ENCODE results near the gene IER5L.

GRCh38 chr9:129171993-129172751 lies 5.9 kb downstream of the IER5L start:
- TF ChIP-seq CTCF (IDR thresholded peaks at IDR 0.05; ENCODE audit: low read length) (no peak), EZH2phosphoT487 (IDR thresholded peaks at IDR 0.05; ENCODE audit: low read length) (no peak)

Data from MM.1S (cell line).